GM21723 (cell line): ENCODE measurements around the gene KLHL5.
A peak's percentile ranks its signal among the peaks of the same experiment; 100 is the strongest.

Experiments
- ATAC-seq: cut with Tn5 transposase; IDR thresholded peaks from one replicate; pipeline ENCODE4 v1.9.1; 2021; ENCODE audit warnings: mild to moderate bottlenecking, moderate library complexity; ENCODE audit not compliant: unreplicated experiment

KLHL5 gene

GRCh38 chr4:39044364-39044955 lies 17.6 kb upstream of the KLHL5 start:
- peak; percentile 69 for ATAC-seq

GRCh38 chr4:39044956-39045826 lies 16.8 kb upstream of the KLHL5 start:
- peak; percentile 27 for ATAC-seq

- no peak for ATAC-seq
Observed at GRCh38 chr4:39045827-39046221, 16.2 kb upstream of the KLHL5 start.

GRCh38 chr4:39046249-39046648 lies 15.8 kb upstream of the KLHL5 start:
- no peak for ATAC-seq

GRCh38 chr4:39047681-39048080 lies 14.4 kb upstream of the KLHL5 start:
- ATAC-seq, result no peak

GRCh38 chr4:39048311-39048710 lies 13.7 kb upstream of the KLHL5 start:
- no peak for ATAC-seq

- no peak for ATAC-seq
Observed at GRCh38 chr4:39050590-39050989, 11.4 kb upstream of the KLHL5 start.

GRCh38 chr4:39051492-39051891 lies 10.5 kb upstream of the KLHL5 start:
- no peak for ATAC-seq

GRCh38 chr4:39053983-39054382 lies 8.0 kb upstream of the KLHL5 start:
- ATAC-seq, result no peak

GRCh38 chr4:39054497-39054896 lies 7.5 kb upstream of the KLHL5 start:
- no peak for ATAC-seq

- no peak for ATAC-seq
Observed at GRCh38 chr4:39056023-39056422, 6.0 kb upstream of the KLHL5 start.

- ATAC-seq, result no peak
Observed at GRCh38 chr4:39061457-39061856, 575 bp upstream of the KLHL5 start.

- ATAC-seq, result no peak
Observed at GRCh38 chr4:39062770-39063097, 702 bp downstream of the KLHL5 start.

GRCh38 chr4:39063430-39063829 lies 1.4 kb downstream of the KLHL5 start:
- ATAC-seq, result no peak

GRCh38 chr4:39066371-39066770 lies 4.3 kb downstream of the KLHL5 start:
- ATAC-seq, result no peak

GRCh38 chr4:39067031-39067430 lies 5.0 kb downstream of the KLHL5 start:
- ATAC-seq, result no peak

- ATAC-seq, result no peak
Observed at GRCh38 chr4:39067451-39067850, 5.4 kb downstream of the KLHL5 start.

GRCh38 chr4:39068907-39069306 lies 6.9 kb downstream of the KLHL5 start:
- no peak for ATAC-seq

- no peak for ATAC-seq
Observed at GRCh38 chr4:39078829-39079228, 16.8 kb downstream of the KLHL5 start.

GRCh38 chr4:39083164-39083563 lies 21.1 kb downstream of the KLHL5 start:
- no peak for ATAC-seq

- ATAC-seq, result no peak
Observed at GRCh38 chr4:39085891-39086290, 23.9 kb downstream of the KLHL5 start.

GRCh38 chr4:39096847-39097246 lies 34.8 kb downstream of the KLHL5 start:
- no peak for ATAC-seq

- no peak for ATAC-seq
Observed at GRCh38 chr4:39097290-39097689, 35.3 kb downstream of the KLHL5 start.
